Measurements from ENCODE around the gene FLNC. TPM values are rescaled to one million over a fixed set of nuclear protein-coding genes. Genes with fewer than 3 reads are reported as not detected.
A peak's percentile ranks its signal among the peaks of the same experiment; 100 is the strongest.

Gene FLNC
- total and polyA plus RNA-seq, 9 of the 15 experiments (the other 6 are each of a cell fraction or from before 2014, with no cell fraction given), result 0.90 to 155 (median 28.8) TPM

GRCh38 chr7:128885370-128886187 lies 55.4 kb downstream of the FLNC start (continued):
- TF ChIP-seq, protein P1, sequence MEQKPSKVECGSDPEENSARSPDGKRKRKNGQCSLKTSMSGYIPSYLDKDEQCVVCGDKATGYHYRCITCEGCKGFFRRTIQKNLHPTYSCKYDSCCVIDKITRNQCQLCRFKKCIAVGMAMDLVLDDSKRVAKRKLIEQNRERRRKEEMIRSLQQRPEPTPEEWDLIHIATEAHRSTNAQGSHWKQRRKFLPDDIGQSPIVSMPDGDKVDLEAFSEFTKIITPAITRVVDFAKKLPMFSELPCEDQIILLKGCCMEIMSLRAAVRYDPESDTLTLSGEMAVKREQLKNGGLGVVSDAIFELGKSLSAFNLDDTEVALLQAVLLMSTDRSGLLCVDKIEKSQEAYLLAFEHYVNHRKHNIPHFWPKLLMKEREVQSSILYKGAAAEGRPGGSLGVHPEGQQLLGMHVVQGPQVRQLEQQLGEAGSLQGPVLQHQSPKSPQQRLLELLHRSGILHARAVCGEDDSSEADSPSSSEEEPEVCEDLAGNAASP (IDR thresholded peaks at IDR 0.05), result no peak
- TF ChIP-seq, protein P2, sequence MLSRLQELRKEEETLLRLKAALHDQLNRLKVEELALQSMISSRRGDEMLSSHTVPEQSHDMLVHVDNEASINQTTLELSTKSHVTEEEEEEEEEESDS (CRISPR knock-in tag; IDR thresholded peaks at IDR 0.05), result no peak
- TF ChIP-seq, protein P3, sequence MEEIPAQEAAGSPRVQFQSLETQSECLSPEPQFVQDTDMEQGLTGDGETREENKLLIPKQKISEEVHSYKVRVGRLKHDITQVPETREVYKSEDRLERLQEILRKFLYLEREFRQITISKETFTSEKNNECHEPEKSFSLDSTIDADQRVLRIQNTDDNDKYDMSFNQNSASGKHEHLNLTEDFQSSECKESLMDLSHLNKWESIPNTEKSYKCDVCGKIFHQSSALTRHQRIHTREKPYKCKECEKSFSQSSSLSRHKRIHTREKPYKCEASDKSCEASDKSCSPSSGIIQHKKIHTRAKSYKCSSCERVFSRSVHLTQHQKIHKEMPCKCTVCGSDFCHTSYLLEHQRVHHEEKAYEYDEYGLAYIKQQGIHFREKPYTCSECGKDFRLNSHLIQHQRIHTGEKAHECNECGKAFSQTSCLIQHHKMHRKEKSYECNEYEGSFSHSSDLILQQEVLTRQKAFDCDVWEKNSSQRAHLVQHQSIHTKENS (CRISPR knock-in tag; IDR thresholded peaks at IDR 0.05), result no peak
- TF ChIP-seq ZFP30 (CRISPR knock-in tag; IDR thresholded peaks at IDR 0.05; ENCODE audit: borderline replicate concordance) (no peak), PHF21A (IDR thresholded peaks at IDR 0.05; ENCODE audit: borderline replicate concordance, low read depth) (no peak), NUFIP1 (IDR thresholded peaks at IDR 0.05; ENCODE audit: partially characterized antibody) (no peak), CHD4 (IDR thresholded peaks at IDR 0.05; ENCODE audit: insufficient read depth, insufficient replicate concordance, low read depth, low read length, poor library complexity, severe bottlenecking) (peak; percentile 59), MCM3 (IDR thresholded peaks at IDR 0.05) (no peak), TAF1 (IDR thresholded peaks at IDR 0.05; ENCODE audit: control insufficient read depth, extremely low read depth, insufficient read depth, low read length, severe bottlenecking) (no peak), CBX3 (IDR thresholded peaks at IDR 0.05; ENCODE audit: borderline replicate concordance in 1 of 2, low read length in 2 of 2) (0 out of 3 replicates have a peak, but pooled peaks of 1 of the 2 experiments have one; percentile 15), L3MBTL2 (IDR thresholded peaks at IDR 0.05) (peak; percentile 14; the same call in 1 of the 2 replicates), NFXL1 (CRISPR knock-in tag; IDR thresholded peaks at IDR 0.05) (no peak), CTBP1 (IDR thresholded peaks at IDR 0.05; ENCODE audit: borderline replicate concordance) (no peak), BCOR (IDR thresholded peaks at IDR 0.05) (peak; percentile 92), ETV6 (IDR thresholded peaks at IDR 0.05; ENCODE audit: borderline replicate concordance in 1 of 2, low read depth in 2 of 2, low read length in 1 of 2) (no peak), ETV6 (CRISPR knock-in tag; IDR thresholded peaks at IDR 0.05; ENCODE audit: borderline replicate concordance) (no peak), MYC (IDR thresholded peaks at IDR 0.05; ENCODE audit: low read depth, low read length) (no peak), MYC (CRISPR knock-in tag; IDR thresholded peaks at IDR 0.05; ENCODE audit: borderline replicate concordance, low read depth) (no peak), HCFC1 (IDR thresholded peaks at IDR 0.05; ENCODE audit: low read depth, low read length) (no peak), ZKSCAN1 (IDR thresholded peaks at IDR 0.05; ENCODE audit: low read depth, low read length) (no peak), SMARCA5 (IDR thresholded peaks at IDR 0.05) (peak; percentile 58; the same call in 1 of the 2 replicates), CHD1 (IDR thresholded peaks at IDR 0.05; ENCODE audit: low read length) (no peak)
- TF ChIP-seq, protein P4, sequence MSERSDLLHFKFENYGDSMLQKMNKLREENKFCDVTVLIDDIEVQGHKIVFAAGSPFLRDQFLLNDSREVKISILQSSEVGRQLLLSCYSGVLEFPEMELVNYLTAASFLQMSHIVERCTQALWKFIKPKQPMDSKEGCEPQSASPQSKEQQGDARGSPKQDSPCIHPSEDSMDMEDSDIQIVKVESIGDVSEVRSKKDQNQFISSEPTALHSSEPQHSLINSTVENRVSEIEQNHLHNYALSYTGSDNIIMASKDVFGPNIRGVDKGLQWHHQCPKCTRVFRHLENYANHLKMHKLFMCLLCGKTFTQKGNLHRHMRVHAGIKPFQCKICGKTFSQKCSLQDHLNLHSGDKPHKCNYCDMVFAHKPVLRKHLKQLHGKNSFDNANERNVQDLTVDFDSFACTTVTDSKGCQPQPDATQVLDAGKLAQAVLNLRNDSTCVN (CRISPR knock-in tag; IDR thresholded peaks at IDR 0.05), result no peak
